Keratinocyte (primary cell): ENCODE results near the gene LRRC63. TPM values are rescaled to one million over a fixed set of nuclear protein-coding genes. Genes with fewer than 3 reads are reported as not detected.

ENCODE experiments used
- DNase-seq: peaks from one replicate; pipeline ENCODE4 v3.0.0-alpha.2; 2011; ENCODE audit warnings: low read depth, missing footprints, low spot score
- FAIRE-seq: peaks from 2 replicates; lab custom pipeline; 2011; peaks lifted over from hg19 to GRCh38; lab: Jason Lieb, UNC
- H2AFZ ChIP-seq: 2 replicates; pipeline ENCODE4 v1.6.0; 2012; ENCODE audit warnings: low read length, control low read depth, inconsistent platforms; ENCODE audit not compliant: control insufficient read depth
- H3K27ac ChIP-seq: 2 replicates; pipeline ENCODE4 v1.5.1; 2011; ENCODE audit warnings: low read length; ENCODE audit not compliant: control insufficient read depth, insufficient read depth
- H3K27me3 ChIP-seq: 3 replicates; pipeline ENCODE4 v1.6.0; 2011; ENCODE audit warnings: low read length; ENCODE audit not compliant: control insufficient read depth, insufficient read depth; ENCODE audit errors: extremely low read depth
- H3K36me3 ChIP-seq, 2 experiments: 2 replicates in 1 of 2; 3 replicates in 1 of 2; pipeline ENCODE4 v1.5.1; 2011; ENCODE audit warnings: low read length in 2 of 2, mild to moderate bottlenecking in 1 of 2; ENCODE audit not compliant: control insufficient read depth in 2 of 2, insufficient read depth in 2 of 2; ENCODE audit errors: extremely low read depth in 1 of 2
- H3K4me1 ChIP-seq: 3 replicates; pipeline ENCODE4 v1.5.1; 2011; ENCODE audit warnings: low read length; ENCODE audit not compliant: control insufficient read depth, insufficient read depth; ENCODE audit errors: extremely low read depth
- H3K4me2 ChIP-seq: 3 replicates; pipeline ENCODE4 v1.6.0; 2011; ENCODE audit warnings: low read depth, low read length; ENCODE audit not compliant: control insufficient read depth, insufficient read depth; ENCODE audit errors: extremely low read depth
- H3K4me3 ChIP-seq, 3 experiments: fragments of 200-600 bp in 1 of 3; sonication (generic) in 1 of 3; 2 replicates in 2 of 3; 3 replicates in 1 of 3; pipeline ENCODE4 v1.5.1; 2011 to 2016; ENCODE audit warnings: low read length in 3 of 3, mild to moderate bottlenecking in 3 of 3, control low read depth in 2 of 3, inconsistent platforms in 1 of 3, low read depth in 1 of 3, mixed read lengths in 1 of 3, mixed run types in 1 of 3, moderate library complexity in 1 of 3; ENCODE audit not compliant: control insufficient read depth in 2 of 3, insufficient read depth in 2 of 3; ENCODE audit errors: extremely low read depth in 1 of 3
- H3K79me2 ChIP-seq: 2 replicates; pipeline ENCODE4 v1.6.0; 2012; ENCODE audit warnings: low read length; ENCODE audit not compliant: control insufficient read depth, insufficient read depth
- H3K9ac ChIP-seq: 3 replicates; pipeline ENCODE4 v1.6.0; 2011; ENCODE audit warnings: low read length; ENCODE audit not compliant: control insufficient read depth, insufficient read depth; ENCODE audit errors: extremely low read depth
- H3K9me1 ChIP-seq: 3 replicates; pipeline ENCODE4 v1.6.0; 2011; ENCODE audit warnings: low read length; ENCODE audit not compliant: control insufficient read depth, insufficient read depth; ENCODE audit errors: extremely low read depth
- H3K9me3 ChIP-seq: 2 replicates; pipeline ENCODE4 v1.5.1; 2012; ENCODE audit warnings: low read depth, low read length; ENCODE audit not compliant: control insufficient read depth
- H4K20me1 ChIP-seq: 3 replicates; pipeline ENCODE4 v1.6.0; 2011; ENCODE audit warnings: low read length; ENCODE audit not compliant: control insufficient read depth, insufficient read depth; ENCODE audit errors: extremely low read depth
- CTCF ChIP-seq, 3 experiments: IDR thresholded peaks in 1 of 3; conservative IDR thresholded peaks in 1 of 3; optimal IDR thresholded peaks in 1 of 3; 2 replicates in 2 of 3; 3 replicates in 1 of 3; pipeline versions ENCODE3 to v1.5.1; 2011; ENCODE audit warnings: low read length in 3 of 3, mild to moderate bottlenecking in 3 of 3, moderate library complexity in 2 of 3, control low read depth in 1 of 3, inconsistent platforms in 1 of 3; ENCODE audit not compliant: insufficient read depth in 2 of 3; ENCODE audit errors: extremely low read depth in 1 of 3
- EZH2 ChIP-seq: IDR thresholded peaks from one replicate; pipeline ENCODE4 v1.6.1; 2012; ENCODE audit warnings: inconsistent platforms, mild to moderate bottlenecking, low read length, moderate library complexity
- dilution Hi-C: fragments of 300-500 bp; cut with MboI; formaldehyde crosslinking; loops from one replicate; pipeline ENCODE4 v1.7.0; 2020; ENCODE audit warnings: low sequenced_read_pairs; ENCODE audit not compliant: extremely low pct_ligation_motif_present
- polyA plus RNA-seq, 5 experiments: library from polyadenylated mRNA; depleted of rRNA in 3 of 5; stranded (reverse) in 3 of 5; stranded (forward) in 1 of 5; unstranded in 1 of 5; fragments of >200 nt; gene quantifications; 1 replicate in 1 of 5; 2 replicates in 3 of 5; 3 replicates in 1 of 5; pipeline versions ENCODE4 v1.2.1 to v1.2.3, GENCODE V29; 2011 to 2012; ENCODE audit warnings: missing spikeins in 2 of 5, low read depth in 1 of 5, low replicate concordance in 1 of 5

LRRC63 gene
- polyA plus RNA-seq, 1 donor (not counting 4 experiments of a cell fraction or from before 2014, with no cell fraction given) = not detected

DNA sequence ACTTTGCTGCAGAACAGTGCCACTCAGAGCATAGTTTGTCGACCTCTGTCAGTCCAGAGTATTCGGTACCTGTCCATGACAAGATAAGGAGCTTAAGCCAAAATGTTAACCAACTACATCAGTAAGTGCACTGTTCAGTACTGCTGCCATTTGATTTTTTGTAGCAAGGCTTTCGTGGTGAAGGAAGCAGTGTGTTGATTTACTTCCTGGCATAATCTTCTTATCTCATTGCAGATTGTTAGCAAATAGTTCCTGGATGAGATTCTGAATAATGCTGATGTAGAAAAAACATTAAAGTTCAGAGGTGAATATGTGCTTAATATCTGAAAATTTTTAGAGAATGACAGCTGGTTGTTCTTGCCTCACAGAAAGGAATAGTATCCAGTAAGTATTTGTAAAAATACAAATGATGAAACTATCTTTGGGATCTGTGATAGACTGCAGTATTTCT is 85.7 kb downstream of the LRRC63 start:
- DNase-seq (no peak), FAIRE-seq (peak; percentile 32)
- TF ChIP-seq EZH2 = no peak
- no peak for TF ChIP-seq CTCF (optimal IDR thresholded peaks at IDR 0.05 in 1 of 3, IDR thresholded peaks at IDR 0.05 in 1 of 3, conservative IDR thresholded peaks at IDR 0.05 in 1 of 3; ENCODE audit: extremely low read depth in 1 of 3, insufficient read depth in 2 of 3, low read length in 3 of 3)
- Histone ChIP-seq H3K9ac (no peak overlapping the region), H3K79me2 (no peaks in the 10 kb centered on the region), H3K4me1 (peaks cover 19% of the 10 kb centered on the region), H3K36me3 (no peaks in the 10 kb centered on the region), H4K20me1 (no peaks in the 10 kb centered on the region), H3K27ac (no peak overlapping the region), H3K9me3 (no peaks in the 10 kb centered on the region), H3K9me1 (no peaks in the 10 kb centered on the region), H3K27me3 (peaks cover 5% of the 10 kb centered on the region), H3K4me3 (no peak overlapping the region), H3K4me2 (peak overlapping the region; percentile 3), H2AFZ (no peak overlapping the region)
- dilution Hi-C loops = no loop called here

GRCh38 chr13:46303742-46304385 is 92.1 kb downstream of the LRRC63 start:
- Histone ChIP-seq H4K20me1 (no peaks in the 10 kb centered on the region), H3K27me3 (no peaks in the 10 kb centered on the region), H3K9me3 (no peaks in the 10 kb centered on the region), H3K4me1 (no peaks in the 10 kb centered on the region), H3K4me2 (no peak overlapping the region), H3K27ac (no peak overlapping the region), H3K79me2 (no peaks in the 10 kb centered on the region), H3K9me1 (no peaks in the 10 kb centered on the region), H3K9ac (no peak overlapping the region), H3K4me3 (no peak overlapping the region), H3K36me3 (no peaks in the 10 kb centered on the region), H2AFZ (no peak overlapping the region)
- dilution Hi-C loops = no loop called here
- no peak for DNase-seq
- no peak for TF ChIP-seq EZH2
- no peak for FAIRE-seq

DNA sequence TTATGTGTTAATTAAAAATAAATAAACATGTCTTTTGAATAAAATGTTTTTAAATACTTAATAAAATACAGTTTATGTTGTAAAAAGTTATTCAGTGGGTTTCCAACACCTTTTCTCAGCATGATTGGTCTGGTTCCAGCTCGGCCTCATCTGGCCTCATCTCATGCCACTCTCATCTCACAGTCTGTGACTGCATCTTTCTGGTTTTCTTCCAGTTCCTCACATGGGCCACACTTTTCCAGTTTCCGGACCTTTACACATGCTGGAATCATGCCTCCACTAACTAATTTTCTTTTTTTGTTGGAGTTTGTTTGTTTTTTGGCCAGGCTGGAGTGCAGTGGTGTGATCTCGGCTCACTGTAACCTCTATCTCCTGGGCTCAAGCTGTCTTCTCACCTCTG is 92.8 kb downstream of the LRRC63 start:
- Histone ChIP-seq H2AFZ (no peak overlapping the region), H3K36me3 (no peaks in the 10 kb centered on the region), H3K9me3 (no peaks in the 10 kb centered on the region), H3K4me1 (no peaks in the 10 kb centered on the region), H3K79me2 (no peaks in the 10 kb centered on the region), H3K9ac (no peak overlapping the region), H3K4me3 (no peak overlapping the region), H3K27ac (no peak overlapping the region), H4K20me1 (no peaks in the 10 kb centered on the region), H3K4me2 (no peak overlapping the region), H3K9me1 (no peaks in the 10 kb centered on the region), H3K27me3 (no peaks in the 10 kb centered on the region)
- FAIRE-seq (no peak), DNase-seq (no peak)
- TF ChIP-seq CTCF (optimal IDR thresholded peaks at IDR 0.05 in 1 of 3, IDR thresholded peaks at IDR 0.05 in 1 of 3, conservative IDR thresholded peaks at IDR 0.05 in 1 of 3; ENCODE audit: extremely low read depth in 1 of 3, insufficient read depth in 2 of 3, low read length in 3 of 3) (no peak), EZH2 (no peak)
- dilution Hi-C loops = no loop called here
